SK-N-SH (cell line): ENCODE data around the gene TJP2.

Experiments
- ELF1 ChIP-seq: IDR thresholded peaks from 2 replicates; pipeline ENCODE4 v1.4.0; 2012
- MEF2A ChIP-seq: IDR thresholded peaks from 2 replicates; pipeline ENCODE4 v1.4.0; 2012; ENCODE audit warnings: low read depth, borderline replicate concordance
- NFIC ChIP-seq: IDR thresholded peaks from 2 replicates; pipeline ENCODE4 v1.4.0; 2012; ENCODE audit warnings: borderline replicate concordance
- SIN3A ChIP-seq: IDR thresholded peaks from 2 replicates; pipeline ENCODE4 v1.6.1; 2012; ENCODE audit warnings: low read depth, mild to moderate bottlenecking, low read length, moderate library complexity, borderline replicate concordance
- SMC3 ChIP-seq: IDR thresholded peaks from 2 replicates; pipeline ENCODE4 v1.6.1; 2012; ENCODE audit warnings: low read depth, low read length, improper control_type of control experiment
- YY1 ChIP-seq: IDR thresholded peaks from 2 replicates; pipeline ENCODE4 v1.4.0; 2012; ENCODE audit warnings: low read depth, mild to moderate bottlenecking
- TF ChIP-seq, protein P1 (sequence below): fragments of 200-600 bp; sonication (generic); IDR thresholded peaks from 2 replicates; pipeline ENCODE4 v1.6.1; 2017; ENCODE audit warnings: antibody characterized with exemption, mild to moderate bottlenecking, moderate library complexity
- TF ChIP-seq, protein P2 (sequence below): IDR thresholded peaks from 2 replicates; pipeline ENCODE4 v1.6.1; 2012; ENCODE audit warnings: mild to moderate bottlenecking, low read depth, low read length, moderate library complexity

- TF ChIP-seq SIN3A: no peak
- TF ChIP-seq MEF2A: no peak
- TF ChIP-seq SMC3: no peak
- TF ChIP-seq NFIC: no peak
- TF ChIP-seq YY1: no peak
- TF ChIP-seq, protein P1, sequence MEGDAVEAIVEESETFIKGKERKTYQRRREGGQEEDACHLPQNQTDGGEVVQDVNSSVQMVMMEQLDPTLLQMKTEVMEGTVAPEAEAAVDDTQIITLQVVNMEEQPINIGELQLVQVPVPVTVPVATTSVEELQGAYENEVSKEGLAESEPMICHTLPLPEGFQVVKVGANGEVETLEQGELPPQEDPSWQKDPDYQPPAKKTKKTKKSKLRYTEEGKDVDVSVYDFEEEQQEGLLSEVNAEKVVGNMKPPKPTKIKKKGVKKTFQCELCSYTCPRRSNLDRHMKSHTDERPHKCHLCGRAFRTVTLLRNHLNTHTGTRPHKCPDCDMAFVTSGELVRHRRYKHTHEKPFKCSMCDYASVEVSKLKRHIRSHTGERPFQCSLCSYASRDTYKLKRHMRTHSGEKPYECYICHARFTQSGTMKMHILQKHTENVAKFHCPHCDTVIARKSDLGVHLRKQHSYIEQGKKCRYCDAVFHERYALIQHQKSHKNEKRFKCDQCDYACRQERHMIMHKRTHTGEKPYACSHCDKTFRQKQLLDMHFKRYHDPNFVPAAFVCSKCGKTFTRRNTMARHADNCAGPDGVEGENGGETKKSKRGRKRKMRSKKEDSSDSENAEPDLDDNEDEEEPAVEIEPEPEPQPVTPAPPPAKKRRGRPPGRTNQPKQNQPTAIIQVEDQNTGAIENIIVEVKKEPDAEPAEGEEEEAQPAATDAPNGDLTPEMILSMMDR: 0 out of 2 replicates have a peak, but pooled peaks have one; percentile 8
- TF ChIP-seq, protein P2, sequence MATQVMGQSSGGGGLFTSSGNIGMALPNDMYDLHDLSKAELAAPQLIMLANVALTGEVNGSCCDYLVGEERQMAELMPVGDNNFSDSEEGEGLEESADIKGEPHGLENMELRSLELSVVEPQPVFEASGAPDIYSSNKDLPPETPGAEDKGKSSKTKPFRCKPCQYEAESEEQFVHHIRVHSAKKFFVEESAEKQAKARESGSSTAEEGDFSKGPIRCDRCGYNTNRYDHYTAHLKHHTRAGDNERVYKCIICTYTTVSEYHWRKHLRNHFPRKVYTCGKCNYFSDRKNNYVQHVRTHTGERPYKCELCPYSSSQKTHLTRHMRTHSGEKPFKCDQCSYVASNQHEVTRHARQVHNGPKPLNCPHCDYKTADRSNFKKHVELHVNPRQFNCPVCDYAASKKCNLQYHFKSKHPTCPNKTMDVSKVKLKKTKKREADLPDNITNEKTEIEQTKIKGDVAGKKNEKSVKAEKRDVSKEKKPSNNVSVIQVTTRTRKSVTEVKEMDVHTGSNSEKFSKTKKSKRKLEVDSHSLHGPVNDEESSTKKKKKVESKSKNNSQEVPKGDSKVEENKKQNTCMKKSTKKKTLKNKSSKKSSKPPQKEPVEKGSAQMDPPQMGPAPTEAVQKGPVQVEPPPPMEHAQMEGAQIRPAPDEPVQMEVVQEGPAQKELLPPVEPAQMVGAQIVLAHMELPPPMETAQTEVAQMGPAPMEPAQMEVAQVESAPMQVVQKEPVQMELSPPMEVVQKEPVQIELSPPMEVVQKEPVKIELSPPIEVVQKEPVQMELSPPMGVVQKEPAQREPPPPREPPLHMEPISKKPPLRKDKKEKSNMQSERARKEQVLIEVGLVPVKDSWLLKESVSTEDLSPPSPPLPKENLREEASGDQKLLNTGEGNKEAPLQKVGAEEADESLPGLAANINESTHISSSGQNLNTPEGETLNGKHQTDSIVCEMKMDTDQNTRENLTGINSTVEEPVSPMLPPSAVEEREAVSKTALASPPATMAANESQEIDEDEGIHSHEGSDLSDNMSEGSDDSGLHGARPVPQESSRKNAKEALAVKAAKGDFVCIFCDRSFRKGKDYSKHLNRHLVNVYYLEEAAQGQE: no peak
- no peak for TF ChIP-seq ELF1
Measured at GRCh38 chr9:69307446-69308205, 133.5 kb downstream of the TJP2 start.
